ENCODE measurements around the gene EXOC3L4.

EXOC3L4 gene

GRCh38 chr14:103070971-103071542 lies 23.5 kb upstream of the EXOC3L4 start:
- TF ChIP-seq, protein P1, sequence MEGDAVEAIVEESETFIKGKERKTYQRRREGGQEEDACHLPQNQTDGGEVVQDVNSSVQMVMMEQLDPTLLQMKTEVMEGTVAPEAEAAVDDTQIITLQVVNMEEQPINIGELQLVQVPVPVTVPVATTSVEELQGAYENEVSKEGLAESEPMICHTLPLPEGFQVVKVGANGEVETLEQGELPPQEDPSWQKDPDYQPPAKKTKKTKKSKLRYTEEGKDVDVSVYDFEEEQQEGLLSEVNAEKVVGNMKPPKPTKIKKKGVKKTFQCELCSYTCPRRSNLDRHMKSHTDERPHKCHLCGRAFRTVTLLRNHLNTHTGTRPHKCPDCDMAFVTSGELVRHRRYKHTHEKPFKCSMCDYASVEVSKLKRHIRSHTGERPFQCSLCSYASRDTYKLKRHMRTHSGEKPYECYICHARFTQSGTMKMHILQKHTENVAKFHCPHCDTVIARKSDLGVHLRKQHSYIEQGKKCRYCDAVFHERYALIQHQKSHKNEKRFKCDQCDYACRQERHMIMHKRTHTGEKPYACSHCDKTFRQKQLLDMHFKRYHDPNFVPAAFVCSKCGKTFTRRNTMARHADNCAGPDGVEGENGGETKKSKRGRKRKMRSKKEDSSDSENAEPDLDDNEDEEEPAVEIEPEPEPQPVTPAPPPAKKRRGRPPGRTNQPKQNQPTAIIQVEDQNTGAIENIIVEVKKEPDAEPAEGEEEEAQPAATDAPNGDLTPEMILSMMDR (IDR thresholded peaks at IDR 0.05; ENCODE audit: low read depth, low read length), result no peak
- H3K4me3 ChIP-seq (replicated peaks in 1 of 2; ENCODE audit: low read depth in 2 of 2, low read length in 2 of 2), result no peak overlapping the region
- DNase-seq (ENCODE audit: low read depth in 2 of 2), result no peak

GRCh38 chr14:103071544-103072251 lies 22.8 kb upstream of the EXOC3L4 start:
- TF ChIP-seq, protein P1 (IDR thresholded peaks at IDR 0.05; ENCODE audit: low read depth, low read length), result no peak
- peak in 1 of 2 donors; percentile 26 for DNase-seq (ENCODE audit: low read depth in 2 of 2)
- no peak overlapping the region for H3K4me3 ChIP-seq (replicated peaks in 1 of 2; ENCODE audit: low read depth in 2 of 2, low read length in 2 of 2)

DNA sequence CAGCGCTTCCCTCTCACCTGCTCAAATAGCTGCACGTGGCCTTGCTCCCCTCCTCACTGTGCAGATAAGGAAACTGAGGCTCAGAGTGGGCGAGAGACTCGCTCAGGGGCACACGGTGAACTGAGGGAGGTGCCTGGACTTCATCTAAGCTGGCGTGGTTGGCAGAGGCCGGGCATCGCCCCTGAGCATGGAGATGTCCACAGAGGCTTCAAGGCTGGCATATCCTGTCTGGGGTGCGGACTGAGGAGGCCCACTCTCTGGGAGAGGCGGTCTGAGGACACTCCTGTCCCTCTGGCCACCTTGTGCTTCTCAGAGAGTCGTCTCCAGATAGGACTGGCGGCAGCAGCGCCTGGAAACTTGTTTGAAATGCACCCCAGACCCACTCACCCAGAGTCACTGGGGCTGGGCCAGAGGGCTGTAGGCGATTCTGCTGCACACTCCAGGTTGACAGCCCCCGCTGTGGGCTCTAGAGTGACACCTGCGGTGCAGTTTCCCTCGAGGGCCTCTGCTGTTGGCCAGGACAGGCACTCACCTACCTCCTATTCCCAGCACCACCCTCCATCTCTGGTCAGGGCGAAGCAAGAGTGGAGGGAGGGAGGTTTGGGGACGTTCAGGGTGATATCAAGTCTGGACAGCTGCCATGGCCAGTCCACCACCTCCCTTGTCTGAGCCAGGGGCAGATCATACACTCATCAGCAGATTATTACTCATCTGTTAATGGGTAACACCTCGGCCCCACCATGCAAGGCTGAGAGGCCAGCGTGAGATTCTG lies 21.7 kb upstream of the EXOC3L4 start:
- H3K4me3 ChIP-seq (replicated peaks in 1 of 2; ENCODE audit: low read depth in 2 of 2, low read length in 2 of 2), result no peak overlapping the region
- TF ChIP-seq, protein P1 (IDR thresholded peaks at IDR 0.05; ENCODE audit: low read depth, low read length), result no peak
- no peak for DNase-seq (ENCODE audit: low read depth in 2 of 2)

DNA sequence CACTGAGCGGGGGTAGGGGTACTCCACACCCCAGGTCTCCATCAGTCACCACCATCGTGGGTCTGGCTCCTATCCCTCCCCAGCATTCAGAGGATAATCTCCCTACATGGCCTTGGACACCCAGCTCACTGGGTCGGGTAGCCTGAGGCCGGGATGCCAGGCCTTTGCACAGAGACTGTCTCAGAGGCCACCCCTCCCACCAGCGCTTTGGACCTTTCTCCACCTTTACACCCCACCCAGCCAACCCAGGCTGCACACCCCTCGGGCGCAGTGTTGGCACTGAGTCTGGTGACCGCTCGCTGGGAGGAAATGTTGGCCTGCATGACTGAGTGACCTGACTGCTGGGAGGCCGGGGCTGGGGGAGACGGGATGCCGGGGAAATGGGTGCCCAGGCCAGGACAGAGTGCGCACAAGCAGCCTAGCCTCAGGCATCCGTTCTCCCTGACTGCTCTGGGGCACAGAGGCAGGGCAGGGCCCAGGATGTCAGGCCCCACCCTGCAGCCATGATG lies 21.1 kb upstream of the EXOC3L4 start:
- TF ChIP-seq, protein P1 (IDR thresholded peaks at IDR 0.05; ENCODE audit: low read depth, low read length), result no peak
- DNase-seq (ENCODE audit: low read depth in 2 of 2), result no peak

DNA sequence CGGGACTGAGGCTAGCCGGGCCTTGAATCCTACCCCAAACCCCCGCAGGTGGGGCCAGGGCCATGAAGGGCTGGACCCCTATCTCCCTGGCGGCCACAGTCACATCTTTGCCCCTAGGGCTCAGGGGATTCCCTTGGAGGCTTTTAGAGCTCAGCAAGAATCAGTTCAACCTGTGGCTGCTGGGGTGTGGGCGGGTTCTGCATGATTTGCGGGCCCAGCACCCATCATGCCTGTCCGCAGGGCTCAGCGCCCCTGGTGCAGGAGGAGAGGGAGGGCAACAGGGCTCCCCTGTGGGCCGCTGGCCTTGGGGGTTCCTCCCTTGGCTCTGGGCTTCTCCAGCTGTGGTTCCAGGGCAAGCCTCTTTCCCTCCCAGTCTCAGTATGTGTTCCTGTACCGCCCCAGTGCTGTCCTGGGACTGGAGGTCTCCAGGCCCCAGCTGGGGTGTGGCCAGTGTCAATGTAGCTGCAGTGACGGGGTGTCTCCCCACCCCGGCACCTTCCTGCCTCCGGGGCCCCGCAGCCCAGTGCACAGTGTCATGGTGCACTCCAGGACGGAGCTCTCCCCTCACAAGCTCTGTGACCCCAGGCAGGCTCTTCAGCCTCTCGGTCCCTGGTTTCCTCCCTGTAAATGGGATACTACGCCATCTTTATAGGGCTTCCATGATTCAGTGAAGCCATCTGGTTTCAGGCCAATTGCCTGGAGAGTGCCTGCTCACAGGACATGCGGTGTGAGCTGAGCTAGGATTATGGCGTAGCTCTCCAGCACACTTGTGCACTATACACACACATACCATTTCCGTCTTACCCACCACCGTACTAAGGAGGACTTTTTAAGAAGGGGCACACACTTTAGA lies 20.4 kb upstream of the EXOC3L4 start:
- H3K4me3 ChIP-seq (replicated peaks in 1 of 2; ENCODE audit: low read depth in 2 of 2, low read length in 2 of 2), result no peak overlapping the region
- TF ChIP-seq, protein P1 (IDR thresholded peaks at IDR 0.05; ENCODE audit: low read depth, low read length), result no peak

More for the DNA sequence above, 21.1 kb upstream of the EXOC3L4 start:
- no peak overlapping the region for H3K4me3 ChIP-seq (replicated peaks in 1 of 2; ENCODE audit: low read depth in 2 of 2, low read length in 2 of 2)

DNA sequence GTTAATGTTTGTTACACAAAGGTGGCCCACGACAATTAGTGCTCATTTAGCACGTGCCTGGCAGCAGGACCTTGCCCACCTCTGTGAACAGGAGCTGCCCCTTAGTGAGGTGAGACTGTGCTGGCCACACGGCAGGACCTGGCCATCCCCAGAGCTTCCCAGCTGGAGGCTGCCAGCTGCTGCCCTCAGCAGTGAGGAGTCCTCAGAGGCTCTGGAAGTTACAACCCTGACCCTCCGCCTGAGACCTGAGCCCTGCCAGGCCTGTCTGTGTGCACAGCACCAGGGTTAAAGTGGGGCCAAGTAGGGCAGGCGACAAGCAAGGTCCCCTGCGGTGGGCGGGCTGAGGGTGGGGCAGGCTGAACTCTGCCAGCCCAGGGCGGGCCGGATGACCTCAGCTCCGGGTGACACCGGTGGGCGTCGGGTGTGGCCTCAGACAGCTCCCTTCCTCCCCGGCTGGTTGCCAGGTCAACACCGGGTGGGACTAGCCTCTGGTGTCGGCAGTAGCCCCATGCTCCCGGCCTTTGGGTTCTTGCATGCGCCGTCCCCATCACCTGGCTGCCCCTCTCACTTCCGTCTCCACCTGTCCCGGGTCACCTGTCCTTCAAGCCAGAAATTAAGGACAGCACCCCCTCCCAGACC lies 19.7 kb upstream of the EXOC3L4 start:
- no peak for DNase-seq (ENCODE audit: low read depth in 2 of 2)
- TF ChIP-seq, protein P1 (IDR thresholded peaks at IDR 0.05; ENCODE audit: low read depth, low read length), result no peak
- H3K4me3 ChIP-seq (replicated peaks in 1 of 2; ENCODE audit: low read depth in 2 of 2, low read length in 2 of 2), result peak overlapping the region; percentile 25 to 42

More for the DNA sequence above, 20.4 kb upstream of the EXOC3L4 start:
- no peak for DNase-seq (ENCODE audit: low read depth in 2 of 2)
